GM12801 (cell line): ENCODE results near the gene GRAMD1B.

Experiments
- CTCF ChIP-seq: IDR thresholded peaks from one replicate; pipeline ENCODE4 v1.5.1; 2011; ENCODE audit warnings: control low read depth; ENCODE audit not compliant: insufficient read length; ENCODE audit errors: extremely low read depth

Gene GRAMD1B

GRCh38 chr11:123390146-123390545, 39.9 kb upstream of the GRAMD1B start:
- no peak for TF ChIP-seq CTCF

- TF ChIP-seq CTCF: no peak
Observed at GRCh38 chr11:123391646-123392348, 38.3 kb upstream of the GRAMD1B start.

- no peak for TF ChIP-seq CTCF
Observed at GRCh38 chr11:123392431-123392830, 37.6 kb upstream of the GRAMD1B start.

- TF ChIP-seq CTCF: no peak
Observed at GRCh38 chr11:123392844-123393243, 37.2 kb upstream of the GRAMD1B start.

GRCh38 chr11:123393312-123393927, 36.6 kb upstream of the GRAMD1B start:
- no peak for TF ChIP-seq CTCF

- TF ChIP-seq CTCF: no peak
Observed at GRCh38 chr11:123404676-123405075, 25.4 kb upstream of the GRAMD1B start.

GRCh38 chr11:123405123-123405592, 24.9 kb upstream of the GRAMD1B start:
- TF ChIP-seq CTCF: no peak
